Suprapubic skin (tissue), 3 donors: ENCODE measurements around the gene SCARB1.

Source experiments
- CTCF ChIP-seq, 2 donors: fragments of 200-600 bp in 1 of 2; fragments of 450-650 bp in 1 of 2; sonication (generic) in 1 of 2; IDR thresholded peaks; one replicate each; pipeline ENCODE4 v1.5.1; 2016 to 2019; ENCODE audit warnings: antibody characterized with exemption in 2 of 2, mild to moderate bottlenecking in 1 of 2, moderate library complexity in 1 of 2
- POLR2A ChIP-seq, 2 donors: fragments of 450-650 bp; IDR thresholded peaks; one replicate each; pipeline ENCODE4 v1.6.1; 2017; ENCODE audit warnings: antibody characterized with exemption in 2 of 2, mild to moderate bottlenecking in 2 of 2, moderate library complexity in 2 of 2

GRCh38 chr12:124811633-124812032 lies 52.0 kb downstream of the SCARB1 start:
- TF ChIP-seq CTCF (IDR thresholded peaks at IDR 0.05) (no peak), POLR2A (IDR thresholded peaks at IDR 0.05) (no peak)
